IMR-90 (cell line): ENCODE data around the gene CDON. TPM values are rescaled to one million over a fixed set of nuclear protein-coding genes. Genes with fewer than 3 reads are reported as not detected.

Experiments used
- ATAC-seq: fragments of 200-7000 bp; cut with Tn5 transposase; 2 replicates; pipeline ENCODE4 v1.9.1; 2020; ENCODE audit warnings: low read depth, mild to moderate bottlenecking, moderate library complexity
- BruUV-seq: library from RNA; stranded (reverse); fragments of 400-500 nt; replicated peaks from 2 replicates; lab custom pipeline; 2021; lab: Mats Ljungman, UMichigan
- CTCF ChIA-PET: fragments of 300-600 bp; formaldehyde crosslinking; extraction: SDS; loops from one replicate; lab custom pipeline; 2021; ENCODE audit warnings: antibody characterized with exemption; lab: Yijun Ruan, JAX
- POLR2A ChIA-PET: fragments of 300-600 bp; sonication (Branson Sonifier 250); formaldehyde crosslinking; loops from one replicate; lab custom pipeline; 2022; ENCODE audit warnings: antibody characterized with exemption; ENCODE audit not compliant: unreplicated experiment; lab: Charles Lee
- DNase-seq: peaks from one replicate; pipeline ENCODE4 v3.0.0; 2013
- H2AFZ ChIP-seq: replicated peaks from 2 replicates; pipeline ENCODE3; 2013; ENCODE audit warnings: low read length, mild to moderate bottlenecking; ENCODE audit not compliant: poor library complexity
- H2AK5ac ChIP-seq: 2 replicates; pipeline ENCODE4 v1.6.1; 2013; ENCODE audit warnings: low read depth, low read length, inconsistent platforms
- H2AK9ac ChIP-seq: replicated peaks from 2 replicates; pipeline ENCODE3; 2013; ENCODE audit warnings: mild to moderate bottlenecking, low read depth, low read length, moderate library complexity; ENCODE audit not compliant: poor library complexity
- H2BK120ac ChIP-seq: 2 replicates; pipeline ENCODE4 v1.6.1; 2013; ENCODE audit warnings: low read depth, low read length, inconsistent platforms
- H2BK15ac ChIP-seq: 3 replicates; pipeline ENCODE4 v1.6.1; 2013; ENCODE audit warnings: low read depth, low read length, inconsistent platforms
- H2BK20ac ChIP-seq: 2 replicates; pipeline ENCODE4 v1.6.1; 2013; ENCODE audit warnings: low read depth, mild to moderate bottlenecking, inconsistent platforms, low read length, moderate library complexity
- H2BK5ac ChIP-seq: 2 replicates; pipeline ENCODE4 v1.6.1; 2013; ENCODE audit warnings: mild to moderate bottlenecking, low read depth, low read length, inconsistent platforms; ENCODE audit not compliant: poor library complexity, severe bottlenecking
- H3K14ac ChIP-seq: replicated peaks from 2 replicates; pipeline ENCODE4 v1.6.1; 2013; ENCODE audit warnings: low read depth, low read length, inconsistent platforms
- H3K18ac ChIP-seq: 2 replicates; pipeline ENCODE4 v1.6.1; 2013; ENCODE audit warnings: low read depth, low read length, control low read depth
- H3K23ac ChIP-seq: 2 replicates; pipeline ENCODE4 v1.6.1; 2013; ENCODE audit warnings: low read depth, low read length, inconsistent platforms
- H3K27ac ChIP-seq: 2 replicates; pipeline ENCODE4 v1.5.1; 2013; ENCODE audit warnings: mild to moderate bottlenecking, control low read depth, low read length; ENCODE audit not compliant: insufficient read depth
- H3K27me3 ChIP-seq: 2 replicates; pipeline ENCODE4 v1.6.1; 2013; ENCODE audit warnings: low read length; ENCODE audit not compliant: control insufficient read depth, insufficient read depth
- H3K36me3 ChIP-seq: 2 replicates; pipeline ENCODE4 v1.6.1; 2013; ENCODE audit warnings: low read length, mixed read lengths; ENCODE audit not compliant: control insufficient read depth, insufficient read depth
- H3K4ac ChIP-seq: 2 replicates; pipeline ENCODE4 v1.6.1; 2013; ENCODE audit warnings: low read depth, low read length, inconsistent platforms
- H3K4me1 ChIP-seq: 2 replicates; pipeline ENCODE4 v1.6.1; 2013; ENCODE audit warnings: low read length, mixed read lengths; ENCODE audit not compliant: control insufficient read depth, insufficient read depth
- H3K4me2 ChIP-seq: 2 replicates; pipeline ENCODE4 v1.6.1; 2013; ENCODE audit warnings: low read depth, mild to moderate bottlenecking, control low read depth, low read length, moderate library complexity
- H3K4me3 ChIP-seq: 2 replicates; pipeline ENCODE4 v1.5.1; 2013; ENCODE audit warnings: low read depth, mild to moderate bottlenecking, control low read depth, low read length, moderate library complexity; ENCODE audit not compliant: insufficient read depth
- H3K56ac ChIP-seq: 2 replicates; pipeline ENCODE4 v1.6.1; 2013; ENCODE audit warnings: low read length, inconsistent platforms; ENCODE audit not compliant: insufficient read depth; ENCODE audit errors: extremely low read depth
- H3K79me1 ChIP-seq, 2 experiments: 2 replicates each; pipeline ENCODE4 v1.6.1; 2013; ENCODE audit warnings: low read length in 2 of 2, inconsistent platforms in 1 of 2, low read depth in 1 of 2
- H3K9ac ChIP-seq: 2 replicates; pipeline ENCODE4 v1.6.1; 2013; ENCODE audit warnings: low read depth, low read length, control low read depth
- H3K9me1 ChIP-seq: 2 replicates; pipeline ENCODE4 v1.6.1; 2013; ENCODE audit warnings: low read length, inconsistent platforms; ENCODE audit not compliant: insufficient read depth
- H3K9me3 ChIP-seq: 2 replicates; pipeline ENCODE4 v1.6.1; 2013; ENCODE audit warnings: low read length; ENCODE audit not compliant: control insufficient read depth, insufficient read depth
- H4K20me1 ChIP-seq: 2 replicates; pipeline ENCODE4 v1.6.1; 2013; ENCODE audit warnings: low read length, inconsistent platforms; ENCODE audit not compliant: insufficient read depth
- H4K5ac ChIP-seq: 2 replicates; pipeline ENCODE4 v1.6.1; 2013; ENCODE audit warnings: mild to moderate bottlenecking, low read depth, low read length, control low read depth
- H4K8ac ChIP-seq, 2 experiments: 2 replicates each; pipeline ENCODE4 v1.6.1; 2013; ENCODE audit warnings: low read depth in 2 of 2, low read length in 2 of 2, control low read depth in 1 of 2, inconsistent platforms in 1 of 2
- H4K91ac ChIP-seq: 2 replicates; pipeline ENCODE4 v1.6.1; 2013; ENCODE audit warnings: low read depth, low read length, inconsistent platforms; ENCODE audit not compliant: insufficient read depth
- CEBPB ChIP-seq: IDR thresholded peaks from 2 replicates; pipeline ENCODE4 v1.6.1; 2012; ENCODE audit warnings: low read depth, low read length, improper control_type of control experiment
- MAZ ChIP-seq: IDR thresholded peaks from 2 replicates; pipeline ENCODE4 v1.6.1; 2012; ENCODE audit warnings: low read depth, mild to moderate bottlenecking, low read length, improper control_type of control experiment, moderate library complexity, borderline replicate concordance
- NFE2L2 ChIP-seq: fragments of 150-350 bp; IDR thresholded peaks from 2 replicates; pipeline ENCODE4 v1.6.1; 2016; ENCODE audit warnings: low read depth, mild to moderate bottlenecking, low read length
- POLR2A ChIP-seq: IDR thresholded peaks from 2 replicates; pipeline ENCODE4 v1.6.1; 2012; ENCODE audit warnings: mild to moderate bottlenecking, low read depth, low read length
- RAD21 ChIP-seq: IDR thresholded peaks from 2 replicates; pipeline ENCODE4 v1.6.1; 2012; ENCODE audit warnings: low read length, improper control_type of control experiment
- RCOR1 ChIP-seq: IDR thresholded peaks from 2 replicates; pipeline ENCODE4 v1.6.1; 2012; ENCODE audit warnings: mild to moderate bottlenecking, low read length, improper control_type of control experiment; ENCODE audit not compliant: insufficient replicate concordance
- USF2 ChIP-seq: fragments of 150-350 bp; IDR thresholded peaks from 2 replicates; pipeline ENCODE4 v1.6.1; 2017; ENCODE audit warnings: mild to moderate bottlenecking, antibody characterized with exemption, low read length, low read depth
- WGBS, 2 experiments: methylation state at CpG; one replicate each; pipeline versions ENCODE4 v1.1.5 to v1.1.7; 2013; ENCODE audit warnings: missing lambda C conversion rate in 2 of 2; ENCODE audit not compliant: insufficient read length in 1 of 2; ENCODE audit errors: extremely low coverage in 2 of 2; 5-methylcytosine and 5-hydroxymethylcytosine counted together
- dilution Hi-C: fragments of 300-500 bp; cut with HindIII; formaldehyde crosslinking; loops from one replicate; pipeline ENCODE4 v1.14.3; 2018; ENCODE audit warnings: low sequenced_read_pairs; ENCODE audit not compliant: unreplicated experiment
- in situ Hi-C: fragments of 300-500 bp; cut with MboI; formaldehyde crosslinking; loops from 3 replicates; pipeline ENCODE4 v1.14.3; 2019; ENCODE audit warnings: low sequenced_read_pairs, inconsistent platforms, mixed read lengths
- intact Hi-C: fragments of 100-400 bp; cut with micrococcal nuclease; formaldehyde crosslinking; loops from 2 replicates; pipeline ENCODE4 v1.10.0; 2022
- polyA plus RNA-seq, 3 experiments: library from polyadenylated mRNA; depleted of rRNA; stranded (reverse); fragments of >200 nt; gene quantifications; 2 replicates each; pipeline ENCODE4 v1.2.3, GENCODE V29; 2012; ENCODE audit warnings: low replicate concordance in 1 of 3
- total RNA-seq: library from RNA; depleted of rRNA; stranded (reverse); fragments of >200 nt; gene quantifications from 2 replicates; pipeline ENCODE4 v1.2.3, GENCODE V29; 2012

Gene CDON
- total and polyA plus RNA-seq, 2 of the 4 experiments (the other 2 are of a cell fraction): 1.2 to 3.8 TPM

DNA sequence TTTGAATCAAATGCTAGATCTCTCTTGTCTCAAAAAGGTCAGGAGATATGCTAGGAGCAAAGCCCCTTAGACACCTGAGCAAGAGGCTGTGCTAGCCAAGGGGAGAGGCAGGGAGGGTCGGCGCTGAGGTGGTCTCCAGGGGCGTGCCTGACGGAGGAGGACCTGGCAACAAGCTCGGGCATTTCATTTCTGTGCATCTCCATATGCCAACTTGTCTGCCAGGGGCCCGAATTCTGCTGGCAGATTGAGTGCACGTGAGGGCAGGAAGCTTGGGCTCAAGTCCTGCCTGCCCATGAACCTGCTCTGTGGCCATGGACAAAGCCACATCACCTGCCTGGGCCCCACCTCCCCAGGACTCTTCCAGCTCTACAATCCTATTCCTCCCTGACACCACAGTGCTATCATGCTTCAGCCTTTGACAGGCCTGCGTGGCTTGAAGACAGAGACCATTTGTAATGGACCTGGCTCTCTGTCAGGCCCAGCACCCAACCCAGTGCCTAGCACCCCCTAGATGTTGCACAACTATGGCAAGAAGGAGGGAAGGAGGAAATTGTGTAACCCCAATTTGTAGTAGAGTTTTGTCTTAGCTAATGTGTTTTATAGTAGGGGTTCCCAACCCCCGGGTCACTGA, 133.1 kb downstream of the CDON start:
- no peak overlapping the region for H2BK15ac ChIP-seq
- dilution Hi-C loops: no loop called here
- H3K79me1 ChIP-seq: no peaks in the 10 kb centered on the region
- no peak overlapping the region for H3K4ac ChIP-seq
- H2AK5ac ChIP-seq: no peak overlapping the region
- H2BK5ac ChIP-seq: no peak overlapping the region
- no peak overlapping the region for H3K4me2 ChIP-seq
- 56% methylated on average over 3 of the region's 9 CpGs; no CpG with 5 or more reads in 1 of the 2 experiments for WGBS, 2 experiments
- no peak overlapping the region for H4K91ac ChIP-seq
- ChIA-PET POLR2A (no interaction called here), CTCF (no interaction called here)
- no TSS peak for BruUV-seq
- H3K27me3 ChIP-seq: peaks cover 48% of the 10 kb centered on the region
- no peak overlapping the region for H3K18ac ChIP-seq
- no peak overlapping the region for H3K56ac ChIP-seq
- no peaks in the 10 kb centered on the region for H3K9me3 ChIP-seq
- H2AK9ac ChIP-seq: peak overlapping the region; percentile 16
- TF ChIP-seq MAZ: no peak
- no peak for TF ChIP-seq RCOR1
- TF ChIP-seq NFE2L2: no peak
- TF ChIP-seq USF2: no peak
- TF ChIP-seq POLR2A: no peak
- no peak for TF ChIP-seq RAD21
- TF ChIP-seq CEBPB: peak; percentile 32
- DNase-seq: no peak
- H3K14ac ChIP-seq: no peak overlapping the region
- no peak overlapping the region for H3K9ac ChIP-seq
- no peak for ATAC-seq
- no peak overlapping the region for H2AFZ ChIP-seq
- no peak overlapping the region for H3K23ac ChIP-seq
- H3K27ac ChIP-seq: no peak overlapping the region
- no peak overlapping the region for H3K4me3 ChIP-seq
- no peak overlapping the region for H2BK20ac ChIP-seq
- H3K36me3 ChIP-seq: no peaks in the 10 kb centered on the region
- H3K4me1 ChIP-seq: no peaks in the 10 kb centered on the region
- H3K9me1 ChIP-seq: no peaks in the 10 kb centered on the region
- no peak overlapping the region for H4K8ac ChIP-seq
- H2BK120ac ChIP-seq: no peak overlapping the region
- in situ Hi-C loops: loop anchor here (5.0 kb wide), 1 partner anchor 263 kb away; no protein-coding TSS in a partner anchor
- no peaks in the 10 kb centered on the region for H4K20me1 ChIP-seq
- H4K5ac ChIP-seq: no peak overlapping the region
- intact Hi-C loops: no loop called here
